Measurements from ENCODE around the gene TTC23L.
"Not testable (repeated sequence)": the region's sequence is repeated elsewhere in the genome, so short reads cannot be mapped to it uniquely, and the experiment has no call there.

Gene TTC23L

GRCh38 chr5:34827588-34828506, 11.1 kb upstream of the TTC23L start:
- Mint-ChIP-seq H3K36me3 (ENCODE audit: low read depth) (peaks cover 80% of the 10 kb centered on the region), H3K27ac (no peak overlapping the region)

GRCh38 chr5:34830827-34831226, 8.1 kb upstream of the TTC23L start:
- Mint-ChIP-seq H3K36me3 (ENCODE audit: low read depth) (peaks cover 71% of the 10 kb centered on the region), H3K27ac (peak overlapping the region in 1 of 3 experiments; percentile 44)
- not testable (repeated sequence) for H3K27me3 Mint-ChIP-seq (ENCODE audit: low read depth); H3K4me3 Mint-ChIP-seq; H3K9me3 Mint-ChIP-seq; H3K4me1 Mint-ChIP-seq

More at GRCh38 chr5:34827588-34828506, 11.1 kb upstream of the TTC23L start:
- no peaks in the 10 kb centered on the region for H3K9me3 Mint-ChIP-seq
- no peaks in the 10 kb centered on the region for H3K27me3 Mint-ChIP-seq (ENCODE audit: low read depth)
- no peak overlapping the region for H3K4me3 Mint-ChIP-seq
- H3K4me1 Mint-ChIP-seq = peaks cover 5% of the 10 kb centered on the region
- TF ChIP-seq CTCF (IDR thresholded peaks at IDR 0.05; ENCODE audit: unreplicated experiment in 3 of 3) = no peak

- H3K9me3 Mint-ChIP-seq = no peaks in the 10 kb centered on the region
- TF ChIP-seq CTCF (IDR thresholded peaks at IDR 0.05; ENCODE audit: unreplicated experiment in 3 of 3) = no peak
These were observed 7.7 kb upstream of the TTC23L start for GRCh38 chr5:34831303-34831702.

GRCh38 chr5:34832568-34832967, 6.4 kb upstream of the TTC23L start:
- no peak for TF ChIP-seq CTCF (IDR thresholded peaks at IDR 0.05; ENCODE audit: unreplicated experiment in 3 of 3)
- Mint-ChIP-seq H3K4me3 (no peak overlapping the region), H3K27ac (peak overlapping the region in 2 of 3 experiments; percentile 44 to 54), H3K36me3 (ENCODE audit: low read depth) (peaks cover 54% of the 10 kb centered on the region), H3K9me3 (no peaks in the 10 kb centered on the region), H3K4me1 (peaks cover 5% of the 10 kb centered on the region), H3K27me3 (ENCODE audit: low read depth) (no peaks in the 10 kb centered on the region)

More at GRCh38 chr5:34831303-34831702, 7.7 kb upstream of the TTC23L start:
- H3K27ac Mint-ChIP-seq = peak overlapping the region in 2 of 3 experiments; percentile 44 to 54
- H3K4me1 Mint-ChIP-seq = peaks cover 5% of the 10 kb centered on the region
- H3K36me3 Mint-ChIP-seq (ENCODE audit: low read depth) = peaks cover 66% of the 10 kb centered on the region
- no peak overlapping the region for H3K4me3 Mint-ChIP-seq
- no peaks in the 10 kb centered on the region for H3K27me3 Mint-ChIP-seq (ENCODE audit: low read depth)

GRCh38 chr5:34833090-34833489, 5.9 kb upstream of the TTC23L start:
- Mint-ChIP-seq H3K4me3 (no peak overlapping the region), H3K9me3 (no peaks in the 10 kb centered on the region), H3K27ac (peak overlapping the region in 1 of 3 experiments; percentile 44), H3K36me3 (ENCODE audit: low read depth) (peaks cover 48% of the 10 kb centered on the region), H3K4me1 (peaks cover 5% of the 10 kb centered on the region), H3K27me3 (ENCODE audit: low read depth) (no peaks in the 10 kb centered on the region)
- no peak for TF ChIP-seq CTCF (IDR thresholded peaks at IDR 0.05; ENCODE audit: unreplicated experiment in 3 of 3)

- Mint-ChIP-seq H3K4me3 (peak overlapping the region in 1 of 3 experiments; percentile 16), H3K4me1 (peaks cover 11% of the 10 kb centered on the region), H3K27ac (peak overlapping the region in 2 of 3 experiments; percentile 2 to 35), H3K9me3 (no peaks in the 10 kb centered on the region), H3K36me3 (ENCODE audit: low read depth) (peaks cover 43% of the 10 kb centered on the region), H3K27me3 (ENCODE audit: low read depth) (no peaks in the 10 kb centered on the region)
- TF ChIP-seq CTCF (IDR thresholded peaks at IDR 0.05; ENCODE audit: unreplicated experiment in 3 of 3) = no peak
These were observed 4.8 kb upstream of the TTC23L start for GRCh38 chr5:34833976-34834793.

All from nephron (organoid).